ENCODE measurements around the gene NEK6. TPM values are rescaled to one million over a fixed set of nuclear protein-coding genes. Genes with fewer than 3 reads are reported as not detected.

Gene NEK6
- total RNA-seq, 2 donors from 2014 or later, result 24.0 to 43.6 TPM

- no peak overlapping the region for H3K4me3 ChIP-seq
- H3K9me3 ChIP-seq, result no peaks in the 10 kb centered on the region
- no peak overlapping the region for H3K27ac ChIP-seq
- TF ChIP-seq CTCF (IDR thresholded peaks at IDR 0.05), result no peak
- DNase-seq (ENCODE audit: low spot score), result no peak
- H3K27me3 ChIP-seq (replicated peaks; ENCODE audit: insufficient read depth), result no peaks in the 10 kb centered on the region
- peaks cover 7 to 16% of the 10 kb centered on the region in 2 donors for H3K4me1 ChIP-seq (ENCODE audit: control insufficient read depth in 1 of 2, low read depth in 2 of 2)
- peaks cover 36% of the 10 kb centered on the region for H3K36me3 ChIP-seq
- ATAC-seq (ENCODE audit: insufficient number of reproducible peaks, low FRiP score, low read depth), result no peak
These were observed 88.1 kb downstream of the NEK6 start for GRCh38 chr9:124345751-124346281.

- DNase-seq (ENCODE audit: low spot score), result no peak
These were observed 88.8 kb downstream of the NEK6 start for GRCh38 chr9:124346347-124347163.

GRCh38 chr9:124347206-124347967 lies 89.6 kb downstream of the NEK6 start:
- Histone ChIP-seq H3K4me1 (ENCODE audit: control insufficient read depth in 1 of 2, low read depth in 2 of 2) (peaks cover 5 to 12% of the 10 kb centered on the region in 2 donors), H3K27me3 (replicated peaks; ENCODE audit: insufficient read depth) (no peaks in the 10 kb centered on the region), H3K27ac (no peak overlapping the region), H3K4me3 (no peak overlapping the region), H3K9me3 (no peaks in the 10 kb centered on the region), H3K36me3 (peaks cover 41% of the 10 kb centered on the region)
- ATAC-seq (ENCODE audit: insufficient number of reproducible peaks, low FRiP score, low read depth), result no peak
- no peak for TF ChIP-seq CTCF (IDR thresholded peaks at IDR 0.05)
- DNase-seq (ENCODE audit: low spot score), result no peak

More at GRCh38 chr9:124346347-124347163, 88.8 kb downstream of the NEK6 start:
- H3K9me3 ChIP-seq, result no peaks in the 10 kb centered on the region
- TF ChIP-seq CTCF (IDR thresholded peaks at IDR 0.05), result no peak
- peaks cover 41% of the 10 kb centered on the region for H3K36me3 ChIP-seq
- ATAC-seq (ENCODE audit: insufficient number of reproducible peaks, low FRiP score, low read depth), result no peak
- H3K27ac ChIP-seq, result no peak overlapping the region
- no peak overlapping the region for H3K4me3 ChIP-seq
- H3K27me3 ChIP-seq (replicated peaks; ENCODE audit: insufficient read depth), result no peaks in the 10 kb centered on the region
- peaks cover 7 to 16% of the 10 kb centered on the region in 2 donors for H3K4me1 ChIP-seq (ENCODE audit: control insufficient read depth in 1 of 2, low read depth in 2 of 2)

DNA sequence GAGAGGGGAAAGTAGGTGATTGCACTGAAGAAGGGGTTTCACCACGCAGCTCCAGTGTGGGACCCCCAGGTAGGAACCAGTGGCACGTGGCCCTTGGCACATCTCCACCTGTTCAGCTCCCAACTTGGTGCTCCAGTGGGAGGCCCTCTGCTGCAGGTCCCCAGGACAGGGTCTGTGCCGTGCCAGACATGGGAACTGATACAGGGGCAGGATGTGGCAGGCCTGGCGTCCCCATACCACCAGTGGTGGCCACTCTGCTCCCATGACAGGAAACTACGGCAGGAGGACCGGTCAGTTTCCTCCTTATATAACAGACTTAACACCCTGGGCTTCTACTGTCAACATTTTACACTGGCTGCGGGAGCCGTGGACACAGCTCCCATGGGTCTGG lies 90.2 kb downstream of the NEK6 start:
- Histone ChIP-seq H3K9me3 (no peaks in the 10 kb centered on the region), H3K4me3 (no peak overlapping the region), H3K36me3 (peaks cover 45% of the 10 kb centered on the region), H3K4me1 (ENCODE audit: control insufficient read depth in 1 of 2, low read depth in 2 of 2) (peaks cover 0 to 7% of the 10 kb centered on the region in 2 donors), H3K27ac (no peak overlapping the region), H3K27me3 (replicated peaks; ENCODE audit: insufficient read depth) (no peaks in the 10 kb centered on the region)
- no peak for TF ChIP-seq CTCF (IDR thresholded peaks at IDR 0.05)
- ATAC-seq (ENCODE audit: insufficient number of reproducible peaks, low FRiP score, low read depth), result no peak
- no peak for DNase-seq (ENCODE audit: low spot score)

DNA sequence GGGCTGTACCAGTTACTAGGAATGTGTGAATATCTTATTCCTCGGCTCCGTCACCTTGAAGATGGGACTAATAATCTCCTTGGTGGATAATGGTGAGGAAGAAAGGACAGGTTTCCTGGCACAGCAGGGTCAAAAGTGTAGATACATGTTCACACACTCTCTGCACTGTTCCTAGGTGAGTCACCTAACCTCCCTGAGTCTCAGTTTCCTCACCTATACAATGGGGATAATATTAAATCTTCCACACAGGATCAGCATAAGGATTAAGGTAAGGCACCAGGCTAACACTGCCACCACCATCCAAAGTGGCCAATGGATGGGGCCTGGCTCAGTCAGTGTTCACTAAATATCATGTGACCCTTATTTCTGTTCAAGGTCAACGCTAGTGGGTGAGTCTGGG lies 90.6 kb downstream of the NEK6 start:
- no peak for TF ChIP-seq CTCF (IDR thresholded peaks at IDR 0.05)
- Histone ChIP-seq H3K27me3 (replicated peaks; ENCODE audit: insufficient read depth) (no peaks in the 10 kb centered on the region), H3K4me3 (no peak overlapping the region), H3K36me3 (peaks cover 49% of the 10 kb centered on the region), H3K4me1 (ENCODE audit: control insufficient read depth in 1 of 2, low read depth in 2 of 2) (peaks cover 0 to 4% of the 10 kb centered on the region in 2 donors), H3K9me3 (no peaks in the 10 kb centered on the region), H3K27ac (no peak overlapping the region)
- DNase-seq (ENCODE audit: low spot score) (no peak), ATAC-seq (ENCODE audit: insufficient number of reproducible peaks, low FRiP score, low read depth) (no peak)

Measured in thoracic aorta (tissue), 2 donors.